IMR-90 (cell line): Measurements from ENCODE around the gene CYB5D1. TPM values are rescaled to one million over a fixed set of nuclear protein-coding genes. Genes with fewer than 3 reads are reported as not detected.

Experiments used
- ATAC-seq: fragments of 200-7000 bp; cut with Tn5 transposase; 2 replicates; pipeline ENCODE4 v1.9.1; 2020; ENCODE audit warnings: low read depth, mild to moderate bottlenecking, moderate library complexity
- BruUV-seq: library from RNA; stranded (reverse); fragments of 400-500 nt; replicated peaks from 2 replicates; lab custom pipeline; 2021; lab: Mats Ljungman, UMichigan
- CTCF ChIA-PET: fragments of 300-600 bp; formaldehyde crosslinking; extraction: SDS; loops from one replicate; lab custom pipeline; 2021; ENCODE audit warnings: antibody characterized with exemption; lab: Yijun Ruan, JAX
- POLR2A ChIA-PET: fragments of 300-600 bp; sonication (Branson Sonifier 250); formaldehyde crosslinking; loops from one replicate; lab custom pipeline; 2022; ENCODE audit warnings: antibody characterized with exemption; ENCODE audit not compliant: unreplicated experiment; lab: Charles Lee
- DNase-seq: peaks from one replicate; pipeline ENCODE4 v3.0.0; 2013
- H2AFZ ChIP-seq: replicated peaks from 2 replicates; pipeline ENCODE3; 2013; ENCODE audit warnings: low read length, mild to moderate bottlenecking; ENCODE audit not compliant: poor library complexity
- H2AK5ac ChIP-seq: 2 replicates; pipeline ENCODE4 v1.6.1; 2013; ENCODE audit warnings: low read depth, low read length, inconsistent platforms
- H2AK9ac ChIP-seq: replicated peaks from 2 replicates; pipeline ENCODE3; 2013; ENCODE audit warnings: mild to moderate bottlenecking, low read depth, low read length, moderate library complexity; ENCODE audit not compliant: poor library complexity
- H2BK120ac ChIP-seq: 2 replicates; pipeline ENCODE4 v1.6.1; 2013; ENCODE audit warnings: low read depth, low read length, inconsistent platforms
- H2BK15ac ChIP-seq: 3 replicates; pipeline ENCODE4 v1.6.1; 2013; ENCODE audit warnings: low read depth, low read length, inconsistent platforms
- H2BK20ac ChIP-seq: 2 replicates; pipeline ENCODE4 v1.6.1; 2013; ENCODE audit warnings: low read depth, mild to moderate bottlenecking, inconsistent platforms, low read length, moderate library complexity
- H2BK5ac ChIP-seq: 2 replicates; pipeline ENCODE4 v1.6.1; 2013; ENCODE audit warnings: mild to moderate bottlenecking, low read depth, low read length, inconsistent platforms; ENCODE audit not compliant: poor library complexity, severe bottlenecking
- H3K14ac ChIP-seq: replicated peaks from 2 replicates; pipeline ENCODE4 v1.6.1; 2013; ENCODE audit warnings: low read depth, low read length, inconsistent platforms
- H3K18ac ChIP-seq: 2 replicates; pipeline ENCODE4 v1.6.1; 2013; ENCODE audit warnings: low read depth, low read length, control low read depth
- H3K23ac ChIP-seq: 2 replicates; pipeline ENCODE4 v1.6.1; 2013; ENCODE audit warnings: low read depth, low read length, inconsistent platforms
- H3K27ac ChIP-seq: 2 replicates; pipeline ENCODE4 v1.5.1; 2013; ENCODE audit warnings: mild to moderate bottlenecking, control low read depth, low read length; ENCODE audit not compliant: insufficient read depth
- H3K27me3 ChIP-seq: 2 replicates; pipeline ENCODE4 v1.6.1; 2013; ENCODE audit warnings: low read length; ENCODE audit not compliant: control insufficient read depth, insufficient read depth
- H3K36me3 ChIP-seq: 2 replicates; pipeline ENCODE4 v1.6.1; 2013; ENCODE audit warnings: low read length, mixed read lengths; ENCODE audit not compliant: control insufficient read depth, insufficient read depth
- H3K4ac ChIP-seq: 2 replicates; pipeline ENCODE4 v1.6.1; 2013; ENCODE audit warnings: low read depth, low read length, inconsistent platforms
- H3K4me1 ChIP-seq: 2 replicates; pipeline ENCODE4 v1.6.1; 2013; ENCODE audit warnings: low read length, mixed read lengths; ENCODE audit not compliant: control insufficient read depth, insufficient read depth
- H3K4me2 ChIP-seq: 2 replicates; pipeline ENCODE4 v1.6.1; 2013; ENCODE audit warnings: low read depth, mild to moderate bottlenecking, control low read depth, low read length, moderate library complexity
- H3K4me3 ChIP-seq: 2 replicates; pipeline ENCODE4 v1.5.1; 2013; ENCODE audit warnings: low read depth, mild to moderate bottlenecking, control low read depth, low read length, moderate library complexity; ENCODE audit not compliant: insufficient read depth
- H3K56ac ChIP-seq: 2 replicates; pipeline ENCODE4 v1.6.1; 2013; ENCODE audit warnings: low read length, inconsistent platforms; ENCODE audit not compliant: insufficient read depth; ENCODE audit errors: extremely low read depth
- H3K79me1 ChIP-seq, 2 experiments: 2 replicates each; pipeline ENCODE4 v1.6.1; 2013; ENCODE audit warnings: low read length in 2 of 2, inconsistent platforms in 1 of 2, low read depth in 1 of 2
- H3K9ac ChIP-seq: 2 replicates; pipeline ENCODE4 v1.6.1; 2013; ENCODE audit warnings: low read depth, low read length, control low read depth
- H3K9me1 ChIP-seq: 2 replicates; pipeline ENCODE4 v1.6.1; 2013; ENCODE audit warnings: low read length, inconsistent platforms; ENCODE audit not compliant: insufficient read depth
- H3K9me3 ChIP-seq: 2 replicates; pipeline ENCODE4 v1.6.1; 2013; ENCODE audit warnings: low read length; ENCODE audit not compliant: control insufficient read depth, insufficient read depth
- H4K20me1 ChIP-seq: 2 replicates; pipeline ENCODE4 v1.6.1; 2013; ENCODE audit warnings: low read length, inconsistent platforms; ENCODE audit not compliant: insufficient read depth
- H4K5ac ChIP-seq: 2 replicates; pipeline ENCODE4 v1.6.1; 2013; ENCODE audit warnings: mild to moderate bottlenecking, low read depth, low read length, control low read depth
- H4K8ac ChIP-seq, 2 experiments: 2 replicates each; pipeline ENCODE4 v1.6.1; 2013; ENCODE audit warnings: low read depth in 2 of 2, low read length in 2 of 2, control low read depth in 1 of 2, inconsistent platforms in 1 of 2
- H4K91ac ChIP-seq: 2 replicates; pipeline ENCODE4 v1.6.1; 2013; ENCODE audit warnings: low read depth, low read length, inconsistent platforms; ENCODE audit not compliant: insufficient read depth
- BHLHE40 ChIP-seq: fragments of 150-350 bp; IDR thresholded peaks from 2 replicates; pipeline ENCODE4 v1.6.1; 2016; ENCODE audit warnings: mild to moderate bottlenecking, low read depth, low read length
- CEBPB ChIP-seq: IDR thresholded peaks from 2 replicates; pipeline ENCODE4 v1.6.1; 2012; ENCODE audit warnings: low read depth, low read length, improper control_type of control experiment
- CHD1 ChIP-seq: IDR thresholded peaks from 2 replicates; pipeline ENCODE4 v1.6.1; 2012; ENCODE audit warnings: low read depth, low read length, improper control_type of control experiment
- FOS ChIP-seq: fragments of 150-350 bp; IDR thresholded peaks from 2 replicates; pipeline ENCODE4 v1.6.1; 2016; ENCODE audit warnings: low read depth, low read length
- MAFK ChIP-seq: IDR thresholded peaks from 2 replicates; pipeline ENCODE4 v1.6.1; 2012; ENCODE audit warnings: low read depth, low read length, improper control_type of control experiment
- MAZ ChIP-seq: IDR thresholded peaks from 2 replicates; pipeline ENCODE4 v1.6.1; 2012; ENCODE audit warnings: low read depth, mild to moderate bottlenecking, low read length, improper control_type of control experiment, moderate library complexity, borderline replicate concordance
- MXI1 ChIP-seq: IDR thresholded peaks from 2 replicates; pipeline ENCODE4 v1.6.1; 2012; ENCODE audit warnings: low read depth, mild to moderate bottlenecking, low read length, moderate library complexity, borderline replicate concordance
- NFE2L2 ChIP-seq: fragments of 150-350 bp; IDR thresholded peaks from 2 replicates; pipeline ENCODE4 v1.6.1; 2016; ENCODE audit warnings: low read depth, mild to moderate bottlenecking, low read length
- POLR2A ChIP-seq: IDR thresholded peaks from 2 replicates; pipeline ENCODE4 v1.6.1; 2012; ENCODE audit warnings: mild to moderate bottlenecking, low read depth, low read length
- RAD21 ChIP-seq: IDR thresholded peaks from 2 replicates; pipeline ENCODE4 v1.6.1; 2012; ENCODE audit warnings: low read length, improper control_type of control experiment
- RCOR1 ChIP-seq: IDR thresholded peaks from 2 replicates; pipeline ENCODE4 v1.6.1; 2012; ENCODE audit warnings: mild to moderate bottlenecking, low read length, improper control_type of control experiment; ENCODE audit not compliant: insufficient replicate concordance
- RFX5 ChIP-seq: IDR thresholded peaks from 2 replicates; pipeline ENCODE4 v1.8.0; 2012; ENCODE audit warnings: low read depth, mild to moderate bottlenecking, low read length, moderate library complexity
- SMC3 ChIP-seq: fragments of 150-350 bp; IDR thresholded peaks from 2 replicates; pipeline ENCODE4 v1.6.1; 2016; ENCODE audit warnings: low read depth, mild to moderate bottlenecking, antibody characterized with exemption, low read length, moderate library complexity
- WGBS, 2 experiments: methylation state at CpG; one replicate each; pipeline versions ENCODE4 v1.1.5 to v1.1.7; 2013; ENCODE audit warnings: missing lambda C conversion rate in 2 of 2; ENCODE audit not compliant: insufficient read length in 1 of 2; ENCODE audit errors: extremely low coverage in 2 of 2; 5-methylcytosine and 5-hydroxymethylcytosine counted together
- dilution Hi-C: fragments of 300-500 bp; cut with HindIII; formaldehyde crosslinking; loops from one replicate; pipeline ENCODE4 v1.14.3; 2018; ENCODE audit warnings: low sequenced_read_pairs; ENCODE audit not compliant: unreplicated experiment
- in situ Hi-C: fragments of 300-500 bp; cut with MboI; formaldehyde crosslinking; loops from 3 replicates; pipeline ENCODE4 v1.14.3; 2019; ENCODE audit warnings: low sequenced_read_pairs, inconsistent platforms, mixed read lengths
- intact Hi-C: fragments of 100-400 bp; cut with micrococcal nuclease; formaldehyde crosslinking; loops from 2 replicates; pipeline ENCODE4 v1.10.0; 2022
- polyA plus RNA-seq, 3 experiments: library from polyadenylated mRNA; depleted of rRNA; stranded (reverse); fragments of >200 nt; gene quantifications; 2 replicates each; pipeline ENCODE4 v1.2.3, GENCODE V29; 2012; ENCODE audit warnings: low replicate concordance in 1 of 3
- total RNA-seq: library from RNA; depleted of rRNA; stranded (reverse); fragments of >200 nt; gene quantifications from 2 replicates; pipeline ENCODE4 v1.2.3, GENCODE V29; 2012
- TF ChIP-seq, protein P1 (sequence below): fragments of 150-350 bp; IDR thresholded peaks from 2 replicates; pipeline ENCODE4 v1.6.1; 2016; ENCODE audit warnings: low read depth, mild to moderate bottlenecking, low read length, moderate library complexity, borderline replicate concordance
- TF ChIP-seq, protein P2 (sequence below): conservative IDR thresholded peaks from 2 replicates; pipeline ENCODE4 v1.5.1; 2012; ENCODE audit warnings: mild to moderate bottlenecking, low read depth, low read length, improper control_type of control experiment
- TF ChIP-seq, protein P3 (sequence below): fragments of 150-350 bp; IDR thresholded peaks from 2 replicates; pipeline ENCODE4 v1.6.1; 2017; ENCODE audit warnings: mild to moderate bottlenecking, antibody characterized with exemption, low read length, low read depth

Gene CYB5D1
- total and polyA plus RNA-seq, 2 of the 4 experiments (the other 2 are of a cell fraction) = 8.8 to 10.8 TPM

DNA sequence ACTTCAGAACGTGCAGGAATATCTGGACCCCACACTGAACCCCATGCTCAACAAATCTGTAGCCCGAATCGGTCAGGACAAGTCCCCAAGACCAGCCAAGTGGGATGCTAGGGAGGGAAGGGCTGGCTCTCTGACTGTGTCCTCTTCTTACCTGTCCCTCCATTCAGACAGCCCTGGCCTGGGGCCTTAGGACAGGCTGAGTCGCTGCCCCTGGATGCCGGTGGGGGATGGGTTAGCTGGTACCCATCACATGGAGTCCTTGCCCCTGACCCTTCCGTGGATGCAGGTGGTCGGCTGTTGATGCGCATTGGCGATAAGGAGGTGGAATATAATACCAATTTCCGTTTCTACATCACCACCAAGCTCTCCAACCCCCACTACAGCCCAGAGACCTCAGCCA lies 39.8 kb upstream of the CYB5D1 start:
- no TSS peak for BruUV-seq
- ATAC-seq = no peak
- no peaks in the 10 kb centered on the region for H3K79me1 ChIP-seq

More for the DNA sequence above, 39.8 kb upstream of the CYB5D1 start:
- in situ Hi-C loops = no loop called here
- no peaks in the 10 kb centered on the region; the same call in none of the 2 replicates for H4K20me1 ChIP-seq
- no peak overlapping the region for H3K14ac ChIP-seq
- dilution Hi-C loops = no loop called here
- POLR2A ChIA-PET = no interaction called here
- H3K36me3 ChIP-seq = no peaks in the 10 kb centered on the region
- H2BK120ac ChIP-seq = no peak overlapping the region
- H3K56ac ChIP-seq = no peak overlapping the region
- no peak overlapping the region for H3K4me3 ChIP-seq
- no peak overlapping the region for H4K5ac ChIP-seq
- TF ChIP-seq NFE2L2 (no peak), CHD1 (no peak), BHLHE40 (no peak), RFX5 (no peak), POLR2A (no peak), MAZ (no peak), RCOR1 (no peak), SMC3 (no peak), MXI1 (no peak), MAFK (no peak), CEBPB (no peak), FOS (no peak), RAD21 (no peak)
- TF ChIP-seq, protein P1, sequence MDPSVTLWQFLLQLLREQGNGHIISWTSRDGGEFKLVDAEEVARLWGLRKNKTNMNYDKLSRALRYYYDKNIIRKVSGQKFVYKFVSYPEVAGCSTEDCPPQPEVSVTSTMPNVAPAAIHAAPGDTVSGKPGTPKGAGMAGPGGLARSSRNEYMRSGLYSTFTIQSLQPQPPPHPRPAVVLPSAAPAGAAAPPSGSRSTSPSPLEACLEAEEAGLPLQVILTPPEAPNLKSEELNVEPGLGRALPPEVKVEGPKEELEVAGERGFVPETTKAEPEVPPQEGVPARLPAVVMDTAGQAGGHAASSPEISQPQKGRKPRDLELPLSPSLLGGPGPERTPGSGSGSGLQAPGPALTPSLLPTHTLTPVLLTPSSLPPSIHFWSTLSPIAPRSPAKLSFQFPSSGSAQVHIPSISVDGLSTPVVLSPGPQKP = no peak
- TF ChIP-seq, protein P2, sequence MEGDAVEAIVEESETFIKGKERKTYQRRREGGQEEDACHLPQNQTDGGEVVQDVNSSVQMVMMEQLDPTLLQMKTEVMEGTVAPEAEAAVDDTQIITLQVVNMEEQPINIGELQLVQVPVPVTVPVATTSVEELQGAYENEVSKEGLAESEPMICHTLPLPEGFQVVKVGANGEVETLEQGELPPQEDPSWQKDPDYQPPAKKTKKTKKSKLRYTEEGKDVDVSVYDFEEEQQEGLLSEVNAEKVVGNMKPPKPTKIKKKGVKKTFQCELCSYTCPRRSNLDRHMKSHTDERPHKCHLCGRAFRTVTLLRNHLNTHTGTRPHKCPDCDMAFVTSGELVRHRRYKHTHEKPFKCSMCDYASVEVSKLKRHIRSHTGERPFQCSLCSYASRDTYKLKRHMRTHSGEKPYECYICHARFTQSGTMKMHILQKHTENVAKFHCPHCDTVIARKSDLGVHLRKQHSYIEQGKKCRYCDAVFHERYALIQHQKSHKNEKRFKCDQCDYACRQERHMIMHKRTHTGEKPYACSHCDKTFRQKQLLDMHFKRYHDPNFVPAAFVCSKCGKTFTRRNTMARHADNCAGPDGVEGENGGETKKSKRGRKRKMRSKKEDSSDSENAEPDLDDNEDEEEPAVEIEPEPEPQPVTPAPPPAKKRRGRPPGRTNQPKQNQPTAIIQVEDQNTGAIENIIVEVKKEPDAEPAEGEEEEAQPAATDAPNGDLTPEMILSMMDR = no peak
- TF ChIP-seq, protein P3, sequence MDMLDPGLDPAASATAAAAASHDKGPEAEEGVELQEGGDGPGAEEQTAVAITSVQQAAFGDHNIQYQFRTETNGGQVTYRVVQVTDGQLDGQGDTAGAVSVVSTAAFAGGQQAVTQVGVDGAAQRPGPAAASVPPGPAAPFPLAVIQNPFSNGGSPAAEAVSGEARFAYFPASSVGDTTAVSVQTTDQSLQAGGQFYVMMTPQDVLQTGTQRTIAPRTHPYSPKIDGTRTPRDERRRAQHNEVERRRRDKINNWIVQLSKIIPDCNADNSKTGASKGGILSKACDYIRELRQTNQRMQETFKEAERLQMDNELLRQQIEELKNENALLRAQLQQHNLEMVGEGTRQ = no peak
- no peak overlapping the region for H2AK5ac ChIP-seq
- peak overlapping the region; percentile 32 for H2AFZ ChIP-seq
- no peaks in the 10 kb centered on the region for H3K4me1 ChIP-seq
- no peak overlapping the region for H3K18ac ChIP-seq
- intact Hi-C loops = no loop called here
- H3K27ac ChIP-seq = no peak overlapping the region
- H3K9ac ChIP-seq = no peak overlapping the region
- H2AK9ac ChIP-seq = no peak overlapping the region
- CTCF ChIA-PET = interaction anchor here (1.8 kb wide), 1 partner anchor 75 kb away, joined by 5 read pairs; no protein-coding TSS in a partner anchor
- no peak overlapping the region for H3K23ac ChIP-seq
- no peak overlapping the region for H4K91ac ChIP-seq
- H4K8ac ChIP-seq = no peak overlapping the region
- H3K4me2 ChIP-seq = no peak overlapping the region
- H3K27me3 ChIP-seq = peaks cover 49% of the 10 kb centered on the region
- H2BK20ac ChIP-seq = no peak overlapping the region
- WGBS, 2 experiments = no CpG with 5 or more reads among the region's 10 CpGs
- no peak overlapping the region for H2BK15ac ChIP-seq
- no peaks in the 10 kb centered on the region for H3K9me3 ChIP-seq
- H3K4ac ChIP-seq = no peak overlapping the region
- DNase-seq = no peak
- H2BK5ac ChIP-seq = no peak overlapping the region
- no peaks in the 10 kb centered on the region for H3K9me1 ChIP-seq
